Dedifferentiated amniotic fluid mesenchymal stem cell (primary cell): ENCODE data around the gene CDT1.

Experiments used
- DNase-seq: peaks from one replicate; pipeline ENCODE4 v3.0.0-alpha.2; 2016; ENCODE audit errors: extremely low spot score

Gene CDT1

DNA sequence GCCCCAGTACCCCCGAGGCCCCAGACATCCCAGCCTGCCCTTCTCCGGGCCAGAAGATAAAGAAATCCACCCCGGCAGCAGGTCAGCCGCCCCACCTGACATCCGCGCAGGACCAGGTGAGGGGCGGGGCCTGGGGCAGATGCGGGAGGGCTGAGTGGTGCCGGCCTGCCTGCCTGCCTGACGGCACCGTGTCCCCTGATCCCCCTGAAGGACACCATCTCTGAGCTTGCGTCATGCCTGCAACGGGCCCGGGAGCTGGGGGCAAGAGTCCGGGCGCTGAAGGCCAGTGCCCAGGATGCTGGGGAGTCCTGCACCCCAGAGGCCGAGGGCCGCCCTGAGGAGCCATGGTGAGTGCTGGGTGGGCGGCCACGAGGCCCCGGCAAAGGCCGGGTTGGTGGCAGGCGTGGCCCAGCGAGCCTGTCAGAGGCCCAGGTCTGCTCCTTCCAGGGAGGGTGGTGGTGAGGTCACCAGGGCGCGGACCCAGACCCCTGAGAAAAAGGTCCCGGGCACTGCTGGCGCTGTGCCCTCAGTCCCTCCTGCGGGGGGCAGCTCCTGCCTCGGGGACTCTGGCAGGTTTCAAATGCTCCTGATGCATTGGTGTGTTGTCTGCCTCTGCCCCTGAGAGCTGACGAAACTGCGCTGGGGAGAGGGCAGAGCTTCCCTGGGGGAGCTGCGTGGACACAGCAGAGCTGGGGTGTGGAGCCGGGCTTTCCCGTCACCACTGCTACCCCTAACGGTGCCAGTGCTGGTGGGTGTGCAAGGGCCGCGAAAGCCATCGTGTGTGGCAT, 1.2 kb downstream of the CDT1 start:
- DNase-seq = no peak

GRCh38 chr16:88805340-88805715, 1.7 kb downstream of the CDT1 start:
- no peak for DNase-seq

DNA sequence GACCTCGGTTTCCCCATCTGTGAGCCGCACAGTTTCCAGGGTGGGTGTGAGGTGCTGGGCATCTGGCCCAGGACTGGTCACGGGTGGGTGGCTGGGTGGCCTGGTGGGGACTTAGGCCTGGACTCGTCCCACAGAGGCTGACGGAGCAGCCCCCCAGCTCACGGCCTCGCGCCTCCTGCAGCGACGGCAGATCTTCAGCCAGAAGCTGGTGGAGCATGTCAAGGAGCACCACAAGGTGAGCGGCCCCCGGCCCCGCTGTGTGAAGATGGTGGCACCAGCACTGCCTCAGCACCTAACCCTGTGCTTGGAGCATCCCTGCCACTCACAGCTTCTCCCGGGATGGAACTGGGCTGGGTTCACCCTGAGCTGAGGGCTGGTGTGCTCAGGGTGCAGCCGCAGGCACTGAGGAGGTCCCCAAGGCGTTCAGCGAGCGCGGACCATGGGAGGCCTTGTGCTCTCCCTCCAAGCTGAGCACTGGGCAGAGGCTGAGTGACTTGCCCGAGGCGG, 2.4 kb downstream of the CDT1 start:
- no peak for DNase-seq

- DNase-seq = no peak
Measured at GRCh38 chr16:88806491-88807111, 3.0 kb downstream of the CDT1 start.

GRCh38 chr16:88807142-88807625, 3.6 kb downstream of the CDT1 start:
- no peak for DNase-seq

GRCh38 chr16:88807626-88808453, 4.3 kb downstream of the CDT1 start:
- no peak for DNase-seq

GRCh38 chr16:88809068-88809675, 5.6 kb downstream of the CDT1 start:
- DNase-seq = no peak

DNA sequence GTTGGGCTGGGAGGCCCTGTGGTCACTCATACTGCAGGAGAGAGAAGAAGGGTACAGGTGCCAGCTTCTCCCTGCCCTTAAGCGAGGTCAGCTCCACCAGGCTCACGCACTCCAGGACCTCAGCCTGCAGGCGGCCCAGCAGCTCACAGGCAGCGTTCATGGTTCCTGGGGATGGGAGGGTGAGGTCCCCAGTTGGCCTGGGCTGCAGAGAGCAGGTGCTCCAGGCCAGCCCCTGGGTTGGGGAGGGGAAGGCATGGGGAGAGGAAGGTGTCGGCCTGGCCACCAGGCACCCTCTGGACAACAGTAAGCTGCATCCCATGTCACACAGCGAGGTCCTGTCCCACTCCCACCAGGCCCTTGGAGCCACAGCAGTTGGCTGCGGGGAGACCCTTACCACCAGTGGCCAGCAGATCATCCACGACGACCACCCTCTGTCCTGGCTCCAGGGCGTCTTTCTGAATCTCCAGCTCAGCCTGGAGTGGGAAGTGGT, 6.1 kb downstream of the CDT1 start:
- DNase-seq = no peak

GRCh38 chr16:88810166-88810911, 6.8 kb downstream of the CDT1 start:
- no peak for DNase-seq

- DNase-seq = peak; percentile 28
Measured at GRCh38 chr16:88810912-88811768, 7.6 kb downstream of the CDT1 start.

DNA sequence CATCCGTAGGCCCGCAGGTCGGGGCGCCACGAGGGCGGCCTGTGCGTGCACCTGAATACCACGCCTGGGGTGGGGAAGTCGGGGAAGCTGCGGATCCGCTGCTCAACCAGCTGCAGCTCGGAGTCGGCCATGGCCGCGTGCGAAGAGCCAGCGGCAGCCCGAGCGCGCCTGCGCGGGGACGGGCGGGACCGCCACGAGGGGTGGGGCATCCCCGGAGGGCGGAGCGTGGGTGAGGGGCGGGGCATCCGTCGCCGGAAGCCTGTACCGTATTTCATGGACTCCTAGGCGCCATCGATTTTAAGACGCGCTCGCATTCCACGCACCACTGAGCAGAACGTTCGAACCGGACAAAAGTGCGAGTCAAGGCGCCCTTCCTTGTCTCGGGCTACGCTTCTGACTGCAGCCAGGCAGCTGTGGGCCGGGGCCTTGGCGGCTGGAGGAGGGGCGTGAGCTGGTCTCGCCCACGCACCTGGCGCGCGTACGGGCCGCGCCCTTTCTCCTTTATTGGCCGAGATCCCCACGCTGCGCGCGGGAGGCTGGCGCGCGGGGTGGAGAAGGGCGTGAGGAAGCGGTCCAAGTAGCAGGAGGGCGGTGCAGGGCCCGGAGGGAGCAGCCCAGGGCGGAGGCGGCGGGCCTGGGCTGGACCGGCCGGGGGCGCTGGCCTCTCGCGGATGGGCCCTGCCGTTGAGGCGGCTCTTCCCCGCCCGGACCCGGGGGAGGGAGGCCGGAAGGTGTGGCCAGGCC, 8.4 kb downstream of the CDT1 start, which contains the start of gene APRT:
APRT (minus strand) TSS at position 160 of the 744 bp plus-strand sequence; CDS start at position 131, 29 bp downstream.
- peak; percentile 91 for DNase-seq

DNA sequence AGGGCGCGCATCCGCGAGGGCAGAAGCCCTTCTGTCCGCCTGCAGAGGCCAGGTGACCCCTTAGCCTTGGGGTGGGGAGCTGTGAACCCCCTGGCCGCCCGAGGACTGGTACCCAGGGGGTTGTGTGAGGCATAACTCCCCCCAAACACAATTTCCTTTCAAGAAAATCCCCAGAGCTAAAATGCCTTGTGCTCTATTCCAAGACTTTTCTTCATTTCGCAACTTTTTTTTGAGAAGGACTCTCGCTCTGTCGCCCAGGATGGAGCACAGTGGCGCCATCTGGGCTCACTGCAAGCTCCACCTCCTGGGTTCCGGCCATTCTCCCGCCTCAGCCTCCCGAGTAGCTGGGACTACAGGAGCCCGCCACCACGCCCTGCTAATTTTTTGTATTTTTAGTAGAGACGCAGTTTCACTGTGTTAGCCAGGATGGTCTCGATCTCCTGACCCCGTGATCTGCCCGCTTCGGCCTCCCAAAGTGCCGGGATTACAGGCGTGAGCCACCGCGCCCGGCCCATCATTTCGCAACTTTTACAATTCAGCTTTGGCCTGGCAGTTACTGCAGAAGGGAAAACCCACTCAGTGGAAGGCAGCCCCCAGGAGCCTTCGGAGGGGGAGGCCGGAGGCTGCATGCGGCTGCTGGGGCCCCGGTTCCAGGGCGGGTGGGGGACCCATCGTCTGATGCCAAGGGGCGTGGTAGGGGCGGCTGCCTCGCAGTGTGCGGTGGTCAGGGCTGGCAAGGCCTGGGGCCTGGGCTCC, 9.1 kb downstream of the CDT1 start:
- peak; percentile 18 for DNase-seq

GRCh38 chr16:88813269-88814143, 9.9 kb downstream of the CDT1 start:
- DNase-seq = no peak

DNA sequence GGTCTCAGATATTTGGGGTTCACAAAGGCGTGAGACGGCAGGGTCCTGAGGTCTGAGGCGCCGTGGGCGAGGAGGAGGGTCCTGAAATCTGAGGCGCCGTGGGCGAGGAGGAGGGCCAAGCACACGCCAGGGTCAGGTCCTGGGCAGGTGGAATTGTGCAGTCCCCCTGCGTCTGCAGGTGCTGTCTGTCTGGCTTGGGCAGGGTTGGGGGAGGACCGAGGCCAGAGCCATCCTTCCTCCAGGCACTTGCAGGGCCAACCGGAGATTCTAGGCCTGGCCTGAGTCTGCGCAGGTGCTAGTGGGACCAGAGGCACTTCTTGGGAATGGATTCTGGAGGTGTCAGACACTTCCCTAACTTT, 10.5 kb downstream of the CDT1 start:
- DNase-seq = no peak

- no peak for DNase-seq
Measured at GRCh38 chr16:88815227-88815626, 11.6 kb downstream of the CDT1 start.

DNA sequence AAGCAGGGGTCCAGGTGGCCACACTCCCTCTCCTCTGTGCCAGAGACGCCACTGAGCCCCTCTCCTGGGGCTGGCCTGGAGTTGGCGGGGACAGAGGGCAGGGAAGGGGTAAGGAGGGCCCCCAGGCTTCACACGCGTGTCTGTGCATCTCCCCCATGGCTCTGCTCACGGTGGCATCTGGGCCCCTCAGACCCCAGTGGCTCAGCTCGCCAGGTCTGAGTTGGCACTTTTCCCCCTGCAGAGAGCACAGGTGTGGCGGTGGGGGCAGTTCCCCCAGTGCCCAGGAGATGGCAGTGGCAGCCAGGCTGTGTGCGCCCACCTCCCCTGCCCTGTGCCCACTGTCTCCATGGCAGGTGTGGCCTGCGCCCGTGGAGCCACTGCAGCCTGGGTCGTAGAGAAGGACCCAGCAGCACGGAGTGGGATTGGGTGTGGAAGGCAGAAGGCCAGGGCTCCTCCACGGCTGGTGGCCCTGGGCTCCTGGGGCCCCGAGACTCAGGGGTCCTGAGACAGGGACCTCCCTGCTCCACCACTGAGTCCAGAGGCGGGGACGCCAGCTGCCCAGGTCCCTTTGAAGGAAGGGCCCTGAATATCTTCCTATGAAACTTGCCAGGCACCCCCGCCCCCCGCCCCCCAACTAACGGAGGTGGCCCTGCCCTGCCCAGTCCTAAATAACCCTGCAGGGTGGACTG, 12.5 kb downstream of the CDT1 start:
- DNase-seq = no peak
